ENCODE results near the gene EDN2.

DNA sequence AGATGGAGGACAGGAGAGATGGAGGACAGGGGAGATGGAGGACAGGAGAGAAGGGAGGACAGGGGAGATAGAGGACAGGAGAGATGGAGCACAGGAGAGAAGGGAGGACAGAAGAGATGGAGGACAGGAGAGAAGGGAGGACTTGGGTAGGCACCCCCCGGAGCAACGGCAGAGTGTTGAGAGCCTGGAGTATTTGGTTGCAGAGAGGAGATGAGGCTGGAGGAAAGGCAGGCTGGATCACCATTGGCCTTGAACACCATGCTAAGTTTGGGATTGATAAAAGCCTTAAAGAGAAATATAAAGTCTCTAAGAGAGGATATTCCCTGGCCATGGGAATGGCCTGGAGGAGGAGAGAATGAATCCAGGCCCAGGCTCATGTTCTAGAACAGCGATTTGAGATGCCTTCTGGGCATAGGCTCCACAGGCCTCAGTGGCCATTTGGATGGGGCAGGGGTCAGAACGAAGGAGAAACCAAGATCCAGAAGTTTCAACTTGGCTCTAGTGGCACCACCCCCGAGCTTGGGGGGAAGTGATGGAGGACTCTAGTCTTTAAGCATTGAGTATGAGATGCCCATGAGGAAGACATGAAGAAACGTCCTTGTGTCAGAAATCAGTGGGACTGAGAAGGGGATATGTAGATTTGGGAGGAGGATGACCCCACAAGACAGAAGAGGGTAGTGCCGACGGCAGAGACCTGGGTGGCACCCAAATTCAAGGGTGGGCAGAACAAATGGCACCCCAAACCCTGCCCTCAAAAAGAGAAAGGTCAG is 47.9 kb upstream of the EDN2 start:
- TF ChIP-seq, protein P1, sequence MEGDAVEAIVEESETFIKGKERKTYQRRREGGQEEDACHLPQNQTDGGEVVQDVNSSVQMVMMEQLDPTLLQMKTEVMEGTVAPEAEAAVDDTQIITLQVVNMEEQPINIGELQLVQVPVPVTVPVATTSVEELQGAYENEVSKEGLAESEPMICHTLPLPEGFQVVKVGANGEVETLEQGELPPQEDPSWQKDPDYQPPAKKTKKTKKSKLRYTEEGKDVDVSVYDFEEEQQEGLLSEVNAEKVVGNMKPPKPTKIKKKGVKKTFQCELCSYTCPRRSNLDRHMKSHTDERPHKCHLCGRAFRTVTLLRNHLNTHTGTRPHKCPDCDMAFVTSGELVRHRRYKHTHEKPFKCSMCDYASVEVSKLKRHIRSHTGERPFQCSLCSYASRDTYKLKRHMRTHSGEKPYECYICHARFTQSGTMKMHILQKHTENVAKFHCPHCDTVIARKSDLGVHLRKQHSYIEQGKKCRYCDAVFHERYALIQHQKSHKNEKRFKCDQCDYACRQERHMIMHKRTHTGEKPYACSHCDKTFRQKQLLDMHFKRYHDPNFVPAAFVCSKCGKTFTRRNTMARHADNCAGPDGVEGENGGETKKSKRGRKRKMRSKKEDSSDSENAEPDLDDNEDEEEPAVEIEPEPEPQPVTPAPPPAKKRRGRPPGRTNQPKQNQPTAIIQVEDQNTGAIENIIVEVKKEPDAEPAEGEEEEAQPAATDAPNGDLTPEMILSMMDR (IDR thresholded peaks at IDR 0.05; ENCODE audit: insufficient read depth, low read length, poor library complexity, severe bottlenecking), result no peak
- TF ChIP-seq EZH2phosphoT487 (conservative IDR thresholded peaks at IDR 0.05; ENCODE audit: low read length), result no peak
